Heart left ventricle (tissue), 16 donors: ENCODE results near the gene ATP9A. TPM values are rescaled to one million over a fixed set of nuclear protein-coding genes. Genes with fewer than 3 reads are reported as not detected.

ENCODE experiments used
- ATAC-seq, 4 donors: fragments of 200-7000 bp; cut with Tn5 transposase; one replicate each; pipeline ENCODE4 v1.9.1; 2020 to 2022; ENCODE audit warnings: moderate library complexity in 4 of 4, mild to moderate bottlenecking in 3 of 4, moderate number of reproducible peaks in 1 of 4
- DNase-seq, 5 donors: peaks; one replicate each; pipeline ENCODE4 v3.0.0-alpha.2; 2020
- H3K27ac ChIP-seq, 12 donors: fragments of 200-600 bp; sonication (generic) in 4 of 12; one replicate each; pipeline versions ENCODE4 v1.5.0 to v1.8.0; 2016 to 2022; ENCODE audit warnings: mild to moderate bottlenecking in 2 of 12
- H3K27me3 ChIP-seq, 9 donors: fragments of 200-600 bp; sonication (generic) in 2 of 9; one replicate each; pipeline versions ENCODE4 v1.5.1 to v1.8.0; 2016 to 2022; ENCODE audit warnings: mild to moderate bottlenecking in 3 of 9
- H3K36me3 ChIP-seq, 9 donors: fragments of 200-600 bp; sonication (generic) in 2 of 9; one replicate each; pipeline versions ENCODE4 v1.5.0 to v1.8.0; 2018 to 2022; ENCODE audit warnings: mild to moderate bottlenecking in 2 of 9
- H3K4me1 ChIP-seq, 12 donors: fragments of 200-600 bp; sonication (generic) in 4 of 12; one replicate each; pipeline versions ENCODE4 v1.5.0 to v1.8.0; 2016 to 2022; ENCODE audit warnings: mild to moderate bottlenecking in 3 of 12
- H3K4me3 ChIP-seq, 12 donors: fragments of 200-600 bp; sonication (generic) in 4 of 12; one replicate each; pipeline versions ENCODE4 v1.5.0 to v1.8.0; 2017 to 2022; ENCODE audit warnings: mild to moderate bottlenecking in 9 of 12, moderate library complexity in 4 of 12
- H3K9me3 ChIP-seq, 12 donors: fragments of 200-600 bp; sonication (generic) in 4 of 12; one replicate each; pipeline versions ENCODE4 v1.5.0 to v1.8.0; 2016 to 2022; ENCODE audit warnings: mild to moderate bottlenecking in 1 of 12
- POLR2A ChIP-seq, 2 donors: fragments of 450-650 bp; IDR thresholded peaks; one replicate each; pipeline ENCODE4 v1.6.1; 2017; ENCODE audit warnings: antibody characterized with exemption in 2 of 2, mild to moderate bottlenecking in 2 of 2, moderate library complexity in 2 of 2
- WGBS, 4 donors: extraction: QIAGEN DNeasy Blood & Tissue Kit in 2 of 4; methylation state at CpG; one replicate each; pipeline versions ENCODE4 v1.1.5 to v1.1.7; 2013 to 2018; 5-methylcytosine and 5-hydroxymethylcytosine counted together
- intact Hi-C, 10 donors: fragments of 100-400 bp; cut with DNase I; formaldehyde crosslinking; loops; one replicate each; pipeline versions ENCODE4 v1.11.1 to v1.14.2; 2022
- polyA plus RNA-seq, 2 donors: library from polyadenylated mRNA; stranded (reverse); fragments of 200-250 nt; gene quantifications; one replicate each; pipeline ENCODE4 v1.2.3, GENCODE V29; 2013
- total RNA-seq, 9 donors: library from RNA; depleted of rRNA in 2 of 9; stranded (reverse); fragments of >200 nt in 2 of 9; fragmentation: NEBNext Ultra II Directional in 3 of 9; extraction: Animal tissue kit (Norgen Biotek cat#: 25700) in 3 of 9; gene quantifications; one replicate each; pipeline versions ENCODE4 v1.1.0 to v1.2.4, GENCODE V29; 2016 to 2023
- TF ChIP-seq, protein P1 (sequence below), 12 donors: fragments of 200-600 bp; sonication (generic) in 4 of 12; IDR thresholded peaks; one replicate each; pipeline versions ENCODE4 v1.5.0 to v1.8.0; 2018 to 2022; ENCODE audit warnings: antibody characterized with exemption in 12 of 12, mild to moderate bottlenecking in 5 of 12
- donor health status: ischemic (EF 13 %, LVEDD 7.1; RV severe dilation, severe dysfunction).
- donor health status: healthy with polysubstance abuse.
- donor health status: DM: no; HTN: yes; CAD: no.
- donor health status: DM: no; HTN: no; CAD: no.
- donor health status: ischemic (EF 25% LVEDD 6.9; RV normal size, moderate dysfunction).
- donor health status: ischemic (EF 25% LVEDD 5.7; RV mildly dilated, moderate dysfunction).
- donor health status: healthy.
- donor health status: DM: yes; HTN: yes; CAD: no.
- donor health status: ischemic (EF 35%, LVEDD 5.7; RV mildly dilated, moderate dysfunction).
- donor health status: nonischemic (EF 11% LVEDD 7.7; RV severe dilation, severe dysfunction).
- donor health status: DM: yes; HTN: yes; CAD: no.
- donor health status: PGD.
- donor health status: ischemic (EF 29% LVEDD 5.4; RV normal size, mild dysfunction).
- donor health status: nonischemic (EF 23%, LVEDD 6.1; RV moderate dilation, normal function).

Gene ATP9A
- total and polyA plus RNA-seq, 11 donors, result 4.4 to 36.4 (median 27.6) TPM

DNA sequence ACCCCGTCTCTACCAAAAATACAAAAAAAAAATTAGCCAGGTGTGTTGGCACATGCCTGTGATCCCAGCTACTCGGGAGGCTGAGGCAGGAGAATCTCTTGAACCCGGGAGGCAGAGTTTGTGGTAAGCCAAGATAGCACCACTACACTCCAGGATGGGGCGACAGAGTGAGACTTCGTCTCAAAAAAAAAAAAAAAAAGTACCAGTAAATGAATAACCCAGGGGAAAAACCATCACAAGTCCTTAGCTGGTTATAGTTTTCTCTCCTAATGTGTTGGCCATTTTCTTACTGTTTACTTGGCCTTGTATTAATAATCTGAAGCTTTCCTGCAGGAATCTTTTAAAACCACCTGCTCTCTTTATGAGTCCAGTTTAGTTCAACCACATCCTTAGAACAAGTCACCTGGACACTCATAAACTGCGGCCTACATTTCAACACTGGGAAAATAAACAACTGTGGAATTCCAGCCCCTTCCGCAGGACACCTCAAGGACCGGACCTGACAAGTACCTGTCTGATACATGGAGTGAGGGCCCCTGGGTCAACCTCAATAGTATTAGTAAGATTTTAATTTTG lies 102.6 kb downstream of the ATP9A start:
- ATAC-seq (no peak), DNase-seq (no peak)
- no peak overlapping the region for H3K4me3 ChIP-seq
- TF ChIP-seq, protein P1, sequence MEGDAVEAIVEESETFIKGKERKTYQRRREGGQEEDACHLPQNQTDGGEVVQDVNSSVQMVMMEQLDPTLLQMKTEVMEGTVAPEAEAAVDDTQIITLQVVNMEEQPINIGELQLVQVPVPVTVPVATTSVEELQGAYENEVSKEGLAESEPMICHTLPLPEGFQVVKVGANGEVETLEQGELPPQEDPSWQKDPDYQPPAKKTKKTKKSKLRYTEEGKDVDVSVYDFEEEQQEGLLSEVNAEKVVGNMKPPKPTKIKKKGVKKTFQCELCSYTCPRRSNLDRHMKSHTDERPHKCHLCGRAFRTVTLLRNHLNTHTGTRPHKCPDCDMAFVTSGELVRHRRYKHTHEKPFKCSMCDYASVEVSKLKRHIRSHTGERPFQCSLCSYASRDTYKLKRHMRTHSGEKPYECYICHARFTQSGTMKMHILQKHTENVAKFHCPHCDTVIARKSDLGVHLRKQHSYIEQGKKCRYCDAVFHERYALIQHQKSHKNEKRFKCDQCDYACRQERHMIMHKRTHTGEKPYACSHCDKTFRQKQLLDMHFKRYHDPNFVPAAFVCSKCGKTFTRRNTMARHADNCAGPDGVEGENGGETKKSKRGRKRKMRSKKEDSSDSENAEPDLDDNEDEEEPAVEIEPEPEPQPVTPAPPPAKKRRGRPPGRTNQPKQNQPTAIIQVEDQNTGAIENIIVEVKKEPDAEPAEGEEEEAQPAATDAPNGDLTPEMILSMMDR (IDR thresholded peaks at IDR 0.05), result no peak
- TF ChIP-seq POLR2A (IDR thresholded peaks at IDR 0.05), result no peak
- H3K4me1 ChIP-seq, result peaks cover 0 to 9% (median 0%) of the 10 kb centered on the region in 12 donors
- H3K36me3 ChIP-seq, result peaks cover 0 to 48% (median 27%) of the 10 kb centered on the region in 9 donors
- intact Hi-C loops, result no loop called here
- H3K27me3 ChIP-seq, result no peaks in the 10 kb centered on the region
- WGBS, 4 donors, result 96 to 97% (median 96%) methylated on average over 8 of the region's 8 CpGs
- H3K27ac ChIP-seq, result no peak overlapping the region
- H3K9me3 ChIP-seq, result no peaks in the 10 kb centered on the region

GRCh38 chr20:51661609-51662178 lies 106.5 kb downstream of the ATP9A start:
- no peaks in the 10 kb centered on the region for H3K9me3 ChIP-seq
- no peak for ATAC-seq
- no peak for DNase-seq
- intact Hi-C loops, result no loop called here
- H3K36me3 ChIP-seq, result peaks cover 0 to 29% (median 3%) of the 10 kb centered on the region in 9 donors
- no peaks in the 10 kb centered on the region for H3K27me3 ChIP-seq
- no peak overlapping the region for H3K27ac ChIP-seq
- 97 to 99% (median 98%) methylated on average over 3 of the region's 3 CpGs for WGBS, 4 donors
- TF ChIP-seq, protein P1 (IDR thresholded peaks at IDR 0.05), result no peak
- no peak for TF ChIP-seq POLR2A (IDR thresholded peaks at IDR 0.05)
- H3K4me3 ChIP-seq, result no peak overlapping the region
- H3K4me1 ChIP-seq, result peaks cover 0 to 9% (median 0%) of the 10 kb centered on the region in 12 donors

DNA sequence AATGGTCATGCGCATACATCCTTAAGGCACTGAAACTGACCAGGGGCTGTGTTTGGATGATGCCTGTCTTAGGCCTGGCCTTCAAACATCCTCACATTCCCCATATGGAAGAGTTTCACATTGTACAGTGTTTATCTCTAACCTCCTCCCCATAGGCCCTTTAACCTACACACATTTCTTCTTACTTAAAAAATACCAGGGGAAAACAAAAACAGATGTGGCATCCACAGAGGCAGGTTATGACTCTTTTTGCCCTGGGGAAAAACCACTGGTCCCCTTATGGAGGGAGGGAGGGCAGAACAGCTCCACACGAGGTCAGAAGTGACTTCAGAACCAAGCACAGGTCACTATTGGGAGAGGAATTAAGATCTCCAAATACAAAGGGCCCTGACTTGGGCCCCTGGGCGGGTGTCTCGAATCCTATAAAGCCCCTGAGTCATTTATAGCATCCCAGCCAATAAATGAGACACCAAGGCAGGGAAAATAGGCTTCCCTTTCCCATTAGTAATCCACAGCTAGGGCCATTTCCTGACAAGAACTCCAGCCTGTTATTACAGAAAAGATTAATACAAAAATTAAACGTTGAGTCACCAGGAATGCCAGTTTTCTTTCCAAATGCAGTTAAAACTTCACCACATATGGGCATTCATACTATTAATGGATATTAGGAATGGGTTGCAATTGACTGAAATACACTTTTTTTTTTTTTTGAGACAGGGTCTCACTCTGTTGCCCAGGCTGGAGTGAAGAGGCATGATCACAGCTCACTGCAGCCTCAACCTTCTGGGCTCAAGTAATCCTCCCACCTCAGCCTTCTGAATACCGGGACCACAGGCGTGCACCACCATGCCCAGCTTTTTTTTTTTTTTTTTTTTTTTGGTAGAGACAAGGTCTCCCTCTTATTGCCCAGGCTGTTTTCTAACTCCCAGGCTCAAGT lies 107.2 kb downstream of the ATP9A start:
- no peak for DNase-seq
- Histone ChIP-seq H3K36me3 (peaks cover 0 to 31% (median 6%) of the 10 kb centered on the region in 9 donors), H3K9me3 (no peaks in the 10 kb centered on the region), H3K4me3 (no peak overlapping the region), H3K4me1 (peaks cover 0 to 9% (median 0%) of the 10 kb centered on the region in 12 donors), H3K27ac (peak overlapping the region in 1 of 12 donors; percentile 21), H3K27me3 (no peaks in the 10 kb centered on the region)
- intact Hi-C loops, result no loop called here
- no peak for TF ChIP-seq POLR2A (IDR thresholded peaks at IDR 0.05)
- TF ChIP-seq, protein P1 (IDR thresholded peaks at IDR 0.05), result no peak
- 79 to 88% (median 84%) methylated on average over 7 of the region's 7 CpGs for WGBS, 4 donors
- no peak for ATAC-seq
